GM23248 (cell line): ENCODE results near the gene PLEKHA5. TPM values are rescaled to one million over a fixed set of nuclear protein-coding genes. Genes with fewer than 3 reads are reported as not detected.
A peak's percentile ranks its signal among the peaks of the same experiment; 100 is the strongest.

Experiments
- DNase-seq: peaks from one replicate; pipeline ENCODE4 v3.0.0-alpha.2; 2015
- H2AFZ ChIP-seq: fragments of 200-600 bp; sonication (generic); 2 replicates; pipeline ENCODE4 v1.6.1; 2016; ENCODE audit warnings: antibody characterized with exemption
- H3F3A ChIP-seq: fragments of 200-600 bp; sonication (generic); 2 replicates; pipeline ENCODE4 v1.6.1; 2016; ENCODE audit warnings: mild to moderate bottlenecking, antibody characterized with exemption, mixed run types; ENCODE audit not compliant: insufficient read depth
- H3K27ac ChIP-seq: fragments of 200-600 bp; sonication (generic); 2 replicates; pipeline ENCODE4 v1.5.1; 2016; ENCODE audit warnings: mild to moderate bottlenecking
- H3K27me3 ChIP-seq: fragments of 200-600 bp; sonication (generic); replicated peaks from 2 replicates; pipeline ENCODE4 v1.6.1; 2016; ENCODE audit warnings: mild to moderate bottlenecking; ENCODE audit not compliant: insufficient read depth
- H3K36me3 ChIP-seq: fragments of 200-600 bp; sonication (generic); 2 replicates; pipeline ENCODE4 v1.6.1; 2016; ENCODE audit warnings: low read depth, mild to moderate bottlenecking
- H3K4me1 ChIP-seq: fragments of 200-600 bp; sonication (generic); 2 replicates; pipeline ENCODE4 v1.6.1; 2016; ENCODE audit warnings: mild to moderate bottlenecking; ENCODE audit not compliant: insufficient read depth
- H3K4me2 ChIP-seq: fragments of 200-600 bp; sonication (generic); one replicate; pipeline ENCODE4 v1.6.1; 2016; ENCODE audit warnings: mild to moderate bottlenecking; ENCODE audit not compliant: unreplicated experiment
- H3K4me3 ChIP-seq: fragments of 200-600 bp; sonication (generic); 2 replicates; pipeline ENCODE4 v1.5.1; 2016; ENCODE audit warnings: mild to moderate bottlenecking
- H3K79me2 ChIP-seq: fragments of 200-600 bp; sonication (generic); 2 replicates; pipeline ENCODE4 v1.6.1; 2016; ENCODE audit warnings: mild to moderate bottlenecking; ENCODE audit not compliant: insufficient read depth
- H3K9ac ChIP-seq: fragments of 200-600 bp; sonication (generic); 2 replicates; pipeline ENCODE4 v1.6.1; 2016; ENCODE audit warnings: mild to moderate bottlenecking
- H3K9me2 ChIP-seq: fragments of 200-600 bp; sonication (generic); 2 replicates; pipeline ENCODE4 v1.6.1; 2016; ENCODE audit warnings: mixed run types, mild to moderate bottlenecking, moderate library complexity; ENCODE audit not compliant: insufficient read depth
- H3K9me3 ChIP-seq: fragments of 200-600 bp; sonication (generic); one replicate; pipeline ENCODE4 v1.6.1; 2017; ENCODE audit warnings: low read depth
- H4K20me1 ChIP-seq: fragments of 200-600 bp; sonication (generic); 2 replicates; pipeline ENCODE4 v1.6.0; 2016; ENCODE audit not compliant: insufficient read depth
- EZH2 ChIP-seq: fragments of 200-600 bp; sonication (generic); IDR thresholded peaks from 2 replicates; pipeline ENCODE4 v1.6.1; 2018; ENCODE audit warnings: antibody characterized with exemption, mild to moderate bottlenecking; ENCODE audit not compliant: insufficient read depth, poor library complexity, severe bottlenecking
- EZH2phosphoT487 ChIP-seq: fragments of 200-600 bp; sonication (generic); IDR thresholded peaks from 2 replicates; pipeline ENCODE4 v1.6.1; 2018; ENCODE audit warnings: antibody characterized with exemption, moderate library complexity, mild to moderate bottlenecking, low read depth; ENCODE audit not compliant: insufficient read depth
- WGBS, 2 experiments: methylation state at CpG; one replicate each; pipeline ENCODE4 v1.1.6; 2015 to 2017; ENCODE audit warnings: low lambda C conversion rate in 2 of 2, low coverage in 1 of 2; ENCODE audit errors: missing lambda C conversion rate in 2 of 2; 5-methylcytosine and 5-hydroxymethylcytosine counted together
- in situ Hi-C: fragments of 300-500 bp; cut with MboI; formaldehyde crosslinking; loops from 2 replicates; pipeline ENCODE4 v1.15.0; 2020
- polyA plus RNA-seq: library from polyadenylated mRNA; unstranded; fragments of >200 nt; fragmentation: Nextera tagmentation; extraction: Ambion mirVana; gene quantifications from 2 replicates; pipeline ENCODE4 v1.2.1, GENCODE V29; 2016
- total RNA-seq: library from RNA; depleted of rRNA; stranded (reverse); fragments of >200 nt; shearing (Covaris generic); gene quantifications from 2 replicates; pipeline ENCODE4 v1.2.3, GENCODE V29; 2014

Gene PLEKHA5
- total and polyA plus RNA-seq, 2 experiments from 2014 or later = 10.0 to 12.1 TPM

GRCh38 chr12:19239102-19239501 lies 109.6 kb downstream of the PLEKHA5 start:
- no peaks in the 10 kb centered on the region for H3K36me3 ChIP-seq
- H3K27ac ChIP-seq = peak overlapping the region; percentile 60; the same call in 1 of the 2 replicates
- H3K4me3 ChIP-seq = no peak overlapping the region; the same call in 1 of the 2 replicates
- H3K4me2 ChIP-seq = peak overlapping the region; percentile 60
- H3F3A ChIP-seq = peaks cover 36% of the 10 kb centered on the region
- in situ Hi-C loops = no loop called here
- H3K9me3 ChIP-seq = no peaks in the 10 kb centered on the region
- 69 to 75% methylated on average over 5 of the region's 5 CpGs for WGBS, 2 experiments
- H3K27me3 ChIP-seq = no peaks in the 10 kb centered on the region
- no peak for DNase-seq
- H2AFZ ChIP-seq = no peak overlapping the region
- H3K9ac ChIP-seq = no peak overlapping the region
- H3K9me2 ChIP-seq = no peaks in the 10 kb centered on the region
- no peak for TF ChIP-seq EZH2phosphoT487
- TF ChIP-seq EZH2 = no peak
- H3K79me2 ChIP-seq = peaks cover 4% of the 10 kb centered on the region; the same call in 1 of the 2 replicates
- peaks cover 40% of the 10 kb centered on the region for H3K4me1 ChIP-seq
- no peaks in the 10 kb centered on the region for H4K20me1 ChIP-seq

DNA sequence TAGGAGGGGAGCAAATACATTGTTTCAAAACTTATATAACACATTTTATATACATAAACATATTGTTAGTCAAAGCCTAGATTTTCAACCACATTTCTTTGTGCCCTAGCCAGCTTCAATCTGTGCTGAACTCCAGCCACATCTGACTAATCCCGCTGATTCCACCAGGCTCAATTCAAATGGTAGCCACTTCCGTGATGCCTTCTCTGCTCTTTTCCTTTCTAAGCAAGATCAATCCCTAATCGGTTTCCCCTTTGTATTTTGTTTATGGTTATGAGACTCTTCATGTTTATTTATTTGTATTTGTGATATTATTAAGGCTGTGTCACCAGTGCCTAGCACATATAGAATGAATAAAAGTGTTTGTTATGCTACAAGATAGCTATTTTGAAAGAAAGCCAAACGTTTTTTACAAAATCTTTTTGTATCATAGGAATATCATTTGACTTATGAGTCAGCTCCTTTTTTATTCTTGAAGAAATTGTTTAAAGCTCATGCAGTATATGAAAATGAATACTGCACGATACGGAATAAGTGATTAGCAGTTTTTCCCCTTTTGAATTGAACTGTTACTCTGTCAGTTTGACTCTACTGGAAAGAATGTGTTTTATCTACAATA lies 110.2 kb downstream of the PLEKHA5 start:
- no peaks in the 10 kb centered on the region for H4K20me1 ChIP-seq
- peaks cover 34% of the 10 kb centered on the region for H3K4me1 ChIP-seq
- H3K9me3 ChIP-seq = no peaks in the 10 kb centered on the region
- H3K9me2 ChIP-seq = no peaks in the 10 kb centered on the region
- no peaks in the 10 kb centered on the region for H3K36me3 ChIP-seq
- peak overlapping the region; percentile 60 for H3K27ac ChIP-seq
- peak overlapping the region; percentile 60 for H3K4me2 ChIP-seq
- peak overlapping the region; percentile 57 for H3K4me3 ChIP-seq
- no peak for TF ChIP-seq EZH2
- TF ChIP-seq EZH2phosphoT487 = no peak
- 31 to 32% methylated on average over 6 of the region's 6 CpGs for WGBS, 2 experiments
- peaks cover 29% of the 10 kb centered on the region for H3F3A ChIP-seq
- H3K79me2 ChIP-seq = peaks cover 4% of the 10 kb centered on the region; the same call in 1 of the 2 replicates
- in situ Hi-C loops = no loop called here
- H3K27me3 ChIP-seq = no peaks in the 10 kb centered on the region
- peak overlapping the region; percentile 20; the same call in 1 of the 2 replicates for H3K9ac ChIP-seq
- peak overlapping the region; percentile 48 for H2AFZ ChIP-seq
- DNase-seq = peak; percentile 74

DNA sequence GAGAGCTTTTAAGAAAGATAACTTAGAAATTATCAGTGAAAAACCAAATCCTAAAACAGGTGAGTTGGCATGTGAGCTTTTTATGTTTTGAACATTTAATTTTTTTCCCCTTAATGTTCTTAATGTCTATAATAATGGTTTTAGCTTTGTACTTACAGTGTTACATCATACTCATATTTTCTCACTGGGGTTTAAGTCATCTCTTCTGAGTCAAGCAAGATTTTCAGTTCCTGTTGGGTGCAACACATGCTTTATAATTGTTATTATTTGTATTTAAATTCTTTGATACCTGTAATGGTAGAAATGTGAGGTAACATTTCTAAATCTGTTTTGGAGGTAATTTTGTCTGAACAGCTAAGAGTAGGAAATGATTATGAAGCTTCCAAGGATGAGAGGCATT lies 113.0 kb downstream of the PLEKHA5 start:
- no peak overlapping the region for H3K27ac ChIP-seq
- TF ChIP-seq EZH2phosphoT487 (no peak), EZH2 (no peak)
- no peak overlapping the region for H3K4me2 ChIP-seq

DNA sequence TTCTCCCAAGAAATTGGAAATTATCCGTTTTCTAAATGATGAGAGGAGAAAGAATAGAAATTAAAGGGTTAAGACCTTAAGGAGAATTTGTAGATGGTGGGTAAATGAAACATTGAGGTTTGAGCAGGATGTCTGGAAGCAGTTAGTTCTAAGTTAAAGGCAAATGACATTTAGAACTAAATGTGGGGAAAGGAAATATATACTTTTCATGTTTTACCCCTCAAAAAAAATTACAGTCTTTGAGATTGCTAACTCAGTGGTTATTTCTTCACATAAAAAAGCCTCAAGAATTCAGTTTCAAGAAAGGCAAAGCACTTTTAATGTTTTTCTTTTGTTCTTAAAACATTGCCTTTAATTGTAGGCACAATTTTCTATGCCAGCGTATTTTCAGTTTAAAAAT lies 114.0 kb downstream of the PLEKHA5 start:
- peaks cover 8% of the 10 kb centered on the region; the same call in 1 of the 2 replicates for H3K79me2 ChIP-seq

More for the DNA sequence above, 113.0 kb downstream of the PLEKHA5 start:
- DNase-seq = no peak
- in situ Hi-C loops = no loop called here
- Histone ChIP-seq H3K79me2 (peaks cover 8% of the 10 kb centered on the region; the same call in 1 of the 2 replicates), H3K36me3 (no peaks in the 10 kb centered on the region), H3K4me3 (no peak overlapping the region), H3K9me3 (no peaks in the 10 kb centered on the region), H3K9ac (no peak overlapping the region), H3K9me2 (no peaks in the 10 kb centered on the region), H4K20me1 (no peaks in the 10 kb centered on the region), H3F3A (peaks cover 14% of the 10 kb centered on the region), H3K27me3 (no peaks in the 10 kb centered on the region), H2AFZ (no peak overlapping the region), H3K4me1 (peaks cover 18% of the 10 kb centered on the region)

More for the DNA sequence above, 114.0 kb downstream of the PLEKHA5 start:
- Histone ChIP-seq H3K9ac (no peak overlapping the region), H3K9me3 (no peaks in the 10 kb centered on the region), H4K20me1 (no peaks in the 10 kb centered on the region), H3K36me3 (no peaks in the 10 kb centered on the region), H3F3A (peaks cover 14% of the 10 kb centered on the region), H3K4me2 (no peak overlapping the region), H3K27ac (no peak overlapping the region), H3K27me3 (no peaks in the 10 kb centered on the region), H3K9me2 (no peaks in the 10 kb centered on the region), H2AFZ (no peak overlapping the region), H3K4me3 (no peak overlapping the region), H3K4me1 (peaks cover 18% of the 10 kb centered on the region)
- no peak for DNase-seq
- in situ Hi-C loops = no loop called here
- TF ChIP-seq EZH2phosphoT487 = no peak
- TF ChIP-seq EZH2 = no peak
- 80 to 83% methylated on average over 2 of the region's 2 CpGs for WGBS, 2 experiments
